ENCODE results near the gene FIGN. TPM values are rescaled to one million over a fixed set of nuclear protein-coding genes. Genes with fewer than 3 reads are reported as not detected.

FIGN gene
- total and polyA plus RNA-seq, 2 of the 4 experiments (the other 2 are of a cell fraction) = 0.77 to 0.90 TPM

GRCh38 chr2:163717515-163717914, 18.3 kb downstream of the FIGN start:
- CTCF ChIA-PET = no interaction called here
- H3K4me2 ChIP-seq (ENCODE audit: low read depth, low read length) = no peak overlapping the region
- intact Hi-C loops (cut with micrococcal nuclease) = no loop called here

More at GRCh38 chr2:163717515-163717914, 18.3 kb downstream of the FIGN start:
- H2BK15ac ChIP-seq (ENCODE audit: low read depth, low read length) = no peak overlapping the region
- no peak for ATAC-seq (ENCODE audit: low read depth)
- no peaks in the 10 kb centered on the region for H3K36me3 ChIP-seq (ENCODE audit: control insufficient read depth, insufficient read depth, low read length)
- H2BK5ac ChIP-seq (ENCODE audit: low read depth, low read length, poor library complexity, severe bottlenecking) = no peak overlapping the region
- H4K91ac ChIP-seq (ENCODE audit: insufficient read depth, low read depth, low read length) = no peak overlapping the region
- in situ Hi-C loops (cut with MboI; ENCODE audit: low sequenced_read_pairs) (no loop called here), dilution Hi-C loops (cut with HindIII; ENCODE audit: low sequenced_read_pairs, unreplicated experiment) (no loop called here)
- no peak overlapping the region for H2BK120ac ChIP-seq (ENCODE audit: low read depth, low read length)
- no peaks in the 10 kb centered on the region for H3K9me3 ChIP-seq (ENCODE audit: control insufficient read depth, insufficient read depth, low read length)
- no peak overlapping the region for H2AFZ ChIP-seq (replicated peaks; ENCODE audit: low read length, poor library complexity)
- H4K5ac ChIP-seq (ENCODE audit: low read depth, low read length) = no peak overlapping the region
- H3K4ac ChIP-seq (ENCODE audit: low read depth, low read length) = no peak overlapping the region
- H2AK5ac ChIP-seq (ENCODE audit: low read depth, low read length) = no peak overlapping the region
- H3K56ac ChIP-seq (ENCODE audit: extremely low read depth, insufficient read depth, low read length) = no peak overlapping the region
- H3K4me1 ChIP-seq (ENCODE audit: control insufficient read depth, insufficient read depth, low read length) = no peaks in the 10 kb centered on the region
- H3K4me3 ChIP-seq (ENCODE audit: insufficient read depth, low read depth, low read length) = no peak overlapping the region
- WGBS, 2 experiments (ENCODE audit: extremely low coverage in 2 of 2, insufficient read length in 1 of 2) = no CpG with 5 or more reads among the region's 5 CpGs
- no peak for TF ChIP-seq RCOR1 (IDR thresholded peaks at IDR 0.05; ENCODE audit: insufficient replicate concordance, low read length)
- TF ChIP-seq MAZ (IDR thresholded peaks at IDR 0.05; ENCODE audit: borderline replicate concordance, low read depth, low read length) = no peak
- no peak for TF ChIP-seq POLR2A (IDR thresholded peaks at IDR 0.05; ENCODE audit: low read depth, low read length)
- no peak for TF ChIP-seq CHD1 (IDR thresholded peaks at IDR 0.05; ENCODE audit: low read depth, low read length)
- no peak for TF ChIP-seq MAFK (IDR thresholded peaks at IDR 0.05; ENCODE audit: low read depth, low read length)
- TF ChIP-seq ELK1 (IDR thresholded peaks at IDR 0.05; ENCODE audit: borderline replicate concordance, low read depth, low read length) = no peak
- TF ChIP-seq MXI1 (IDR thresholded peaks at IDR 0.05; ENCODE audit: borderline replicate concordance, low read depth, low read length) = no peak
- no peak overlapping the region for H3K9ac ChIP-seq (ENCODE audit: low read depth, low read length)
- no TSS peak for BruUV-seq (replicated peaks)
- H4K8ac ChIP-seq (ENCODE audit: low read depth in 2 of 2, low read length in 2 of 2) = no peak overlapping the region
- no peak overlapping the region for H3K23ac ChIP-seq (ENCODE audit: low read depth, low read length)
- H3K18ac ChIP-seq (ENCODE audit: low read depth, low read length) = no peak overlapping the region
- no peak overlapping the region for H2AK9ac ChIP-seq (replicated peaks; ENCODE audit: low read depth, low read length, poor library complexity)
- peaks cover 3% of the 10 kb centered on the region; the same call in 1 of the 2 replicates for H3K9me1 ChIP-seq (ENCODE audit: insufficient read depth, low read length)
- no peak overlapping the region for H3K27ac ChIP-seq (ENCODE audit: insufficient read depth, low read length)
- no peaks in the 10 kb centered on the region; a peak in 1 of 4 replicates for H3K79me1 ChIP-seq (ENCODE audit: low read depth in 1 of 2, low read length in 2 of 2)
- POLR2A ChIA-PET (ENCODE audit: unreplicated experiment) = no interaction called here
- H3K27me3 ChIP-seq (ENCODE audit: control insufficient read depth, insufficient read depth, low read length) = no peaks in the 10 kb centered on the region
- H3K14ac ChIP-seq (replicated peaks; ENCODE audit: low read depth, low read length) = no peak overlapping the region
- H2BK20ac ChIP-seq (ENCODE audit: low read depth, low read length) = no peak overlapping the region
- no peak for DNase-seq
- H4K20me1 ChIP-seq (ENCODE audit: insufficient read depth, low read length) = no peaks in the 10 kb centered on the region; the same call in 1 of the 2 replicates

All from IMR-90 (cell line).